Gastrocnemius medialis (tissue), 4 donors: ENCODE data around the gene MEIS2. TPM values are rescaled to one million over a fixed set of nuclear protein-coding genes. Genes with fewer than 3 reads are reported as not detected.
"Not testable (repeated sequence)": the region's sequence is repeated elsewhere in the genome, so short reads cannot be mapped to it uniquely, and the experiment has no call there.

ENCODE experiments used
- ATAC-seq, 2 donors: fragments of 150-250 bp; one replicate each; pipeline ENCODE4 v1.9.1; 2016
- DNase-seq, 2 donors: peaks; one replicate each; pipeline ENCODE4 v3.0.0-alpha.2; 2019
- H3K27ac ChIP-seq, 4 donors: fragments of 200-600 bp; sonication (generic); 1 replicate in 1 of 4; 2 replicates in 3 of 4; pipeline ENCODE4 v1.5.1; 2016 to 2018; ENCODE audit warnings: mild to moderate bottlenecking in 2 of 4, moderate library complexity in 1 of 4
- H3K27me3 ChIP-seq, 3 donors: fragments of 200-600 bp; sonication (generic) in 2 of 3; 1 replicate in 1 of 3; 2 replicates in 2 of 3; pipeline versions ENCODE4 v1.5.1 to v1.6.0; 2016 to 2019; ENCODE audit warnings: mild to moderate bottlenecking in 1 of 3, moderate library complexity in 1 of 3
- H3K36me3 ChIP-seq, 2 donors: fragments of 200-600 bp; sonication (generic) in 1 of 2; one replicate each; pipeline ENCODE4 v1.5.1; 2017 to 2018
- H3K4me1 ChIP-seq, 2 donors: fragments of 200-600 bp; sonication (generic) in 1 of 2; one replicate each; pipeline ENCODE4 v1.5.1; 2016 to 2017; ENCODE audit warnings: mild to moderate bottlenecking in 2 of 2
- H3K4me3 ChIP-seq, 4 donors: fragments of 200-600 bp; sonication (generic) in 3 of 4; 1 replicate in 1 of 4; 2 replicates in 3 of 4; pipeline ENCODE4 v1.5.1; 2016 to 2019; ENCODE audit warnings: mild to moderate bottlenecking in 2 of 4
- H3K9me3 ChIP-seq, 3 donors: fragments of 200-600 bp; sonication (generic) in 2 of 3; 1 replicate in 1 of 3; 2 replicates in 2 of 3; pipeline ENCODE4 v1.5.1; 2016 to 2019
- CTCF ChIP-seq, 5 experiments: fragments of 450-650 bp in 3 of 5; fragments of 200-600 bp in 2 of 5; sonication (generic) in 2 of 5; IDR thresholded peaks in 4 of 5; conservative IDR thresholded peaks in 1 of 5; 1 replicate in 4 of 5; 2 replicates in 1 of 5; pipeline ENCODE4 v1.5.1; 2016 to 2019; ENCODE audit warnings: antibody characterized with exemption in 5 of 5, mild to moderate bottlenecking in 3 of 5, moderate library complexity in 3 of 5
- POLR2A ChIP-seq, 2 donors: fragments of 450-650 bp; IDR thresholded peaks; one replicate each; pipeline ENCODE4 v1.6.1; 2017; ENCODE audit warnings: antibody characterized with exemption in 2 of 2, mild to moderate bottlenecking in 2 of 2, moderate library complexity in 2 of 2
- in situ Hi-C, 4 donors: fragments of 200-750 bp; cut with MboI; loops; one replicate each; pipeline versions ENCODE4 v1.15.0 to v1.8.0; 2017; ENCODE audit warnings: low sequenced_read_pairs in 4 of 4
- intact Hi-C: fragments of 100-400 bp; cut with DNase I; formaldehyde crosslinking; loops from one replicate; pipeline ENCODE4 v1.15.1; 2023; ENCODE audit warnings: low total_unique reads
- total RNA-seq, 4 donors: library from RNA; depleted of rRNA; stranded (reverse); fragments of >200 nt; gene quantifications; one replicate each; pipeline versions ENCODE4 v1.1.0 to v1.2.3, GENCODE V29; 2016

Gene MEIS2
- total RNA-seq, 4 donors from 2014 or later: 0.31 to 1.8 (median 0.40) TPM; not detected in 1

- DNase-seq: no peak
- Histone ChIP-seq H3K36me3 (no peaks in the 10 kb centered on the region), H3K4me1 (no peaks in the 10 kb centered on the region), H3K4me3 (no peak overlapping the region), H3K27ac (no peak overlapping the region), H3K9me3 (no peaks in the 10 kb centered on the region), H3K27me3 (no peaks in the 10 kb centered on the region)
- intact Hi-C loops: no loop called here
- ATAC-seq: no peak
- no peak for TF ChIP-seq POLR2A (IDR thresholded peaks at IDR 0.05)
- TF ChIP-seq CTCF (IDR thresholded peaks at IDR 0.05 in 4 of 5, conservative IDR thresholded peaks at IDR 0.05 in 1 of 5): no peak
- in situ Hi-C loops: no loop called here
These were observed 111.4 kb downstream of the MEIS2 start for GRCh38 chr15:36988947-36989346.

- intact Hi-C loops: no loop called here
- DNase-seq: no peak
- Histone ChIP-seq H3K4me3 (no peak overlapping the region), H3K27ac (no peak overlapping the region), H3K4me1 (no peaks in the 10 kb centered on the region), H3K9me3 (no peaks in the 10 kb centered on the region), H3K36me3 (no peaks in the 10 kb centered on the region), H3K27me3 (no peaks in the 10 kb centered on the region)
- in situ Hi-C loops: no loop called here
- TF ChIP-seq POLR2A (IDR thresholded peaks at IDR 0.05): no peak
- no peak for TF ChIP-seq CTCF (IDR thresholded peaks at IDR 0.05 in 4 of 5, conservative IDR thresholded peaks at IDR 0.05 in 1 of 5)
- ATAC-seq: no peak
These were observed 117.9 kb downstream of the MEIS2 start for GRCh38 chr15:36982430-36982829.

- DNase-seq, intact Hi-C loops, in situ Hi-C loops: not testable (repeated sequence)
These were observed 120.1 kb downstream of the MEIS2 start for GRCh38 chr15:36980281-36980680.

GRCh38 chr15:36978625-36979024 lies 121.7 kb downstream of the MEIS2 start:
- no peak for DNase-seq
- H3K4me3 ChIP-seq: no peak overlapping the region
- intact Hi-C loops (no loop called here), in situ Hi-C loops (no loop called here)
- no peak overlapping the region for H3K27ac ChIP-seq
- H3K27me3 ChIP-seq: no peaks in the 10 kb centered on the region
- TF ChIP-seq CTCF (IDR thresholded peaks at IDR 0.05 in 4 of 5, conservative IDR thresholded peaks at IDR 0.05 in 1 of 5): no peak
- TF ChIP-seq POLR2A (IDR thresholded peaks at IDR 0.05): no peak
- H3K4me1 ChIP-seq: no peaks in the 10 kb centered on the region
- no peaks in the 10 kb centered on the region for H3K9me3 ChIP-seq
- no peak for ATAC-seq
- no peaks in the 10 kb centered on the region for H3K36me3 ChIP-seq

More at GRCh38 chr15:36980281-36980680, 120.1 kb downstream of the MEIS2 start:
- H3K36me3 ChIP-seq, H3K4me1 ChIP-seq, H3K27me3 ChIP-seq, H3K27ac ChIP-seq, H3K9me3 ChIP-seq, H3K4me3 ChIP-seq, ATAC-seq: not testable (repeated sequence)

GRCh38 chr15:36978126-36978525 lies 122.2 kb downstream of the MEIS2 start:
- DNase-seq: no peak
- no peaks in the 10 kb centered on the region for H3K9me3 ChIP-seq
- H3K4me3 ChIP-seq: no peak overlapping the region
- ATAC-seq: no peak
- no peaks in the 10 kb centered on the region for H3K27me3 ChIP-seq
- H3K27ac ChIP-seq: no peak overlapping the region
- no peak for TF ChIP-seq CTCF (IDR thresholded peaks at IDR 0.05 in 4 of 5, conservative IDR thresholded peaks at IDR 0.05 in 1 of 5)
- TF ChIP-seq POLR2A (IDR thresholded peaks at IDR 0.05): no peak
- in situ Hi-C loops (no loop called here), intact Hi-C loops (no loop called here)
- no peaks in the 10 kb centered on the region for H3K36me3 ChIP-seq
- no peaks in the 10 kb centered on the region for H3K4me1 ChIP-seq
